Stimulated activated CD8-positive, alpha-beta memory T cell treated with anti-CD3 and anti-CD28 coated beads, Interleukin-15, amount 100 ng/mL, for 24 hours (primary cell): ENCODE measurements around the gene RETREG2.
A peak's percentile ranks its signal among the peaks of the same experiment; 100 is the strongest.

Source experiments
- DNase-seq: peaks from one replicate; pipeline ENCODE4 v3.0.0-alpha.2; 2020; ENCODE audit warnings: low read depth

The RETREG2 gene

GRCh38 chr2:219215871-219216534, 37.9 kb downstream of the RETREG2 start:
- DNase-seq = no peak

DNA sequence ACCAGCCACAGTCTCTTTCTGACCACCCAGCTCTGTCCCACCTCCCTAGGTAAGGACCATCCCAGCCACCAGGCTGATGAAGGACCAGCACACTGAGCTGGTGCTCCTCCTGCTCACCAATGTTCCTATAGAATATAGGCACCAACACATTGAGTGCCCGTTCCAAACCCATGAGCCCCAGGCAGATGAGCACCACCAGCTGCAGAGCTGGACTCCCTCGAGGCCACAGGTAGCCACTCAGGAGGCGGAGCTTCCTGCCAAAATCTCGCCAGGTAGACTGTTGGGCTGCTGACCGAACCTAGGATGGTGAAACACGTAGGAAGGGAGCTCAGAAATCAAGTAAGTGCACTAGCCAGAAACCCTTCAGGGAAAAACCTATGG, 38.5 kb downstream of the RETREG2 start:
- DNase-seq = no peak

DNA sequence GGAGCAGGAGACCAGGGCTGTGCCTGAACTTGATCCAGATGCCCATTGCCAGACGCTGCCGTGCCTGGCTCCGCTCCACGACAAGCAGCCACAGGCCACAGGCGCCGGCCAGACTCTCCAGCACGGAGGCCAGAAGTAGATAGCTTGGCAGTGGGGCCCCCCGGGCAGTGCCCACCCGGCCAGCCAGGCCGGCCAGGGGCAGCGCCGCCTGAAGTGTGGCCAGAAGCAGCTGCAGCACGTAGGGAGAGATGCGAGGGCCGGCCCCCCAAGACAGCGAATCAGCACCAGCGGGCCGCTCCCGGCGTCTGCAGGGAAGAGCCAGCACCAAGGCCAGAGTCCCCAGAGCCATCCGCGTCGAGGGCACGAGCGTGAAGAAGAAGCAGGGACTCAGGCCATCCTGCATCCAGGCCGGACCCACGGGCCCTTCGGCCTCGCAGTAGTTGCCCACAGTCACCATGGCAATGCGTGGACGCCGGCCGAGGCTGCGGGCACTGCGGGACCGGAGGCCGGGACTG, 40.2 kb downstream of the RETREG2 start:
- DNase-seq = no peak

- peak; percentile 65 for DNase-seq
Measured at GRCh38 chr2:219218732-219219701, 40.9 kb downstream of the RETREG2 start, which contains the start of gene ABCB6. Gene ABCB6 (minus strand): TSS chr2:219218958. CDS start chr2:219218673, 285 bp downstream.

DNA sequence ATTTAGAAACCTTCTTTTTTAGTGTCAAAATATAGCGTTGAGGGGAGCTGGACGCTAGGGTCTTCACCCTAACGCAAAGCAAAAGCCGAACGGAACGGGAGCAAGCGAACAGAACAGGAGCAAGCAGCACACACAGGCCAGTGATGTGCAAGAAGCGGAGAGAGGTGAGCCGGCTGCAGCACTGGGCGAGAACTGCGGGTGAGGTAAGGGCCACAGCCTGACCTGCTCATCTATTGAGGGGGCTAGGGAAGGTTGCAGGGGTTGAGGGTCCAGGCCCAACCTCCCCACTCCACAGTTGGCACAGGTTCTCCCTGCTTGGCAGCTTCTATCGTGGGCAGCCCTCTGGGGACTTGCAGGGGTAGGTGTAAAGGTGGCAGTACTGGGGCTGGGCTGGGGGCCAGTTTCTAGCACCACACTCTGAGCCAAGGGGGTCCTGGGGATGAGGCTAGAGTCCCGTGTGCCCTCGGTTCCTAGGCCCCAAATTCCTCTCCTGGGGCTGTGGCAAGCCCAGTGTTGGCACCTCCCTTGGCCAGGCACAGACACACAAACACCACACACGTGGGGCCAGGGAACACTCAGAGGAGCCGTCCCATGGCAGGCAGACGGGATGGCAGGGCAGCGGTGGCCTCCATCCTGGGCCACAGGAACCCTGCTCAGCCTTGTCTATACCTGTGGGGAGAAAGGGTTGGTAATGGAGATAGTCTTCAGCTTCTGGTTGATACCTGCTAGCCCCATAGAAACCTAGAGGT, 41.9 kb downstream of the RETREG2 start:
- DNase-seq = no peak

GRCh38 chr2:219220652-219221402, 42.8 kb downstream of the RETREG2 start:
- no peak for DNase-seq

DNA sequence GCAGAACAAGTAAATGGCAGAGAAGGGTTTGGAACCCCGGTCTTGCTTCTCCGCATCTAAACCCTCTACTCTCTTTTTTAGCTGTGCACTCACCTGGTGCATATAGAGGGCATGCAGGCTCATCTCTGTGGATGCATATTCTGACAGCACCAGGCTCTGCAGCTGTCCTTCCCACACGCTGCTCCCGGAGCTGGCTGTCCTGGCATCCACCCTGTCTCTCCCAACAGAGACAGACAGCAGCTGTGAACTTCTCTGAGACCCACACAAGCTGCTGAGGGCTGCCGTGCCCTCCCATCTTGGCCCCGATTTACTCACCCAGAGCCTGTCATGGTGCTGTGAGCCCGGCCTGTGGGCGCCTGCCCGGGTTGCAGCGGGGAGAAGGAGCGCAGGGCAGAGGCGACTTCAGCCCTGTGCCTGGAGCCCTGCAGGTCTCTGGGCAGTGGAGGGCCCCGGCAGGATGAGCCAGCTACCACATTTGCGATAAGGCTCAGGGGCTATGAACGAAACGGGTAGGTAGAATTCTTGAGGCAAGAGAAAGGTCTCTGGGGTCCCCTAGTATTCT, 44.0 kb downstream of the RETREG2 start:
- DNase-seq = no peak

- DNase-seq = no peak
Measured at GRCh38 chr2:219223831-219224610, 45.9 kb downstream of the RETREG2 start.

DNA sequence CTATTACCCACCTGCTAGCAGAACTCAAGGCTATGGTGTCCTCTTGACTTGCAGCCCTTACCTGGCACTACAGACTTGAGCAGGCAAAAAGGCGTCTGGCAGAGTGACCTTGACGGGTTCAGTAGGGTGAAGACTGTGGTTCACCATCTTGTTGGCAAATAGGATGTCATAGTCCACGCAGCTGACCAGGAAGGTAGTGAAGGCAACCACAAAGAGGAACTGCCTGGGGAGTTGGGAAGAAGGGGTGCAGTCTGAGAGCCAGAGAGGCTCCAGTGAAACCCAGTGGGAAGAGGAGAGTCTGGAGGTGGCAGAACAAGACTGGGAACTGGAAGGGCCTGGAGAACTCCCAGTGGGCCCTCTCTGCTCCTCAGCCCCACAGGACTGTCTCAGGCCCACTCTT, 47.3 kb downstream of the RETREG2 start:
- no peak for DNase-seq

GRCh38 chr2:219228041-219228910, 50.2 kb downstream of the RETREG2 start:
- DNase-seq = no peak

GRCh38 chr2:219228911-219229304, 50.8 kb downstream of the RETREG2 start:
- DNase-seq = no peak

DNA sequence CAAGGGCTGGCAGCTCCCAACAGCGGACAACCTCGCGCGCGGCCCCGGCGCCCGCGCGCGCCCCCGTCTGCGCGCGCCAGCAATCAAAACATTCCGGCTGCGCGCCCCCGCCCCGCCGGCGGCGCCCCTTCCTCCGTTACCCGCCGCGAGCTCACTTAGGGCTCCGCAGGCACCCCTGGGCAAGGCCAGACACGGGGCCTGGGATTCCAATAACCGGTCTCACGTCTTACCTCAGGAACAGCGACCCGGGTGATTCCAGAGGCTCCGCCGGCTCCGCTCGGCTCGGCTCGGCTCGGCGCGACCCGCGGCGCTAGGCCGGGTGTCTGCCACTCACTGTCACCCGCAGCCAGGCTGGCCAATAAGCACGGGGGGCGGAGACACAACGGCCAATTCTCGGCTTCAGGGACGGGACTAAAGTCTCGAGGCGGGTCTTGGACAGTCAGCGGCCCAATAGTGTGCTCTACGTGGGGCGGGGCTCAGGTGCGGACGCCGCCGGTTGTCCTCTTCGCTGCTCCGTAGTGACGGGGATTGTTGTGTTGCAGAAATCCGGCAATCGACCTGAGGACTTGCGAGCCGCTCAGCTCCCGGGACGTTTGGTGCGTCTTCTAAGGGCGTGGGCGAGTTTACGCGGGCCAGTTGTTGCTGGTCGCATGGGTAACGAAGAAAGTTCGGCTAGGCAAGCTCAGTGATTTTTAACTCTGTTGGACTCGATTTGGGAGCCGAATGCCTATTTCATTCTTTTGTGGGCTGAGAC, 51.4 kb downstream of the RETREG2 start, which contains the start of the genes ANKZF1 and ATG9A:
Gene ANKZF1, plus strand, starts transcription at position 502 of the 754 bp plus-strand sequence. CDS start 452 bp downstream, outside the sequence.
Gene ATG9A, minus strand, starts transcription at position 332 of the 754 bp plus-strand sequence. CDS start 1,612 bp downstream, outside the sequence.
- DNase-seq = peak; percentile 86

GRCh38 chr2:219230059-219230540, 52.0 kb downstream of the RETREG2 start:
- no peak for DNase-seq

- no peak for DNase-seq
Measured at GRCh38 chr2:219234331-219234730, 56.3 kb downstream of the RETREG2 start.
